Measurements from ENCODE around the gene RALGPS2. TPM values are rescaled to one million over a fixed set of nuclear protein-coding genes. Genes with fewer than 3 reads are reported as not detected.
A peak's percentile ranks its signal among the peaks of the same experiment; 100 is the strongest.

The RALGPS2 gene
- total RNA-seq, 4 donors from 2014 or later = 4.3 to 30.8 (median 16.8) TPM

DNA sequence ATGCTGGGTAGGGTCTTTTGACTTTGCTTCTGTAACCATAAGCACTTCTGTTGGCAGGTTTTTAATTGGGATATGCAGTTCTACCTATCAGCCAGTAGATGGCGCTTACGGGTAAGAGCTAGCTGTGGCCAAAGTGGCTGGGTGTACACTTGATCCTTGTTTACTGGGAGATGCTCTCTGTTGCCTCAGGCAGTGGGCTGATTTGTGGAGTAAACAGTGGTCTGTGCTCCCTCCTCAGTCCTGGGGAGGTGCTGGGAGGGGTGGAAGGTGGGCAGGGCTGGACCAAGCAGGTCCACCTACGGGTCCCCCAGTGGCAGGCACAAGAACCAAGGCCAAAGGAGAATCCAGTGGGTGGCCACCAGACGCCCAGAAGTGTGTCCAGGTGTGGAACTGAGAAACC lies 43.4 kb downstream of the RALGPS2 start:
- H3K4me3 ChIP-seq = no peak overlapping the region
- WGBS, 2 donors = 47 to 62% methylated on average over 4 of the region's 4 CpGs
- H3K9me3 ChIP-seq = peaks cover 0 to 30% (median 4%) of the 10 kb centered on the region in 4 donors
- peaks cover 0 to 6% (median 0%) of the 10 kb centered on the region in 3 donors for H3K36me3 ChIP-seq
- no peaks in the 10 kb centered on the region for H3K27me3 ChIP-seq
- no peaks in the 10 kb centered on the region for H3K4me1 ChIP-seq
- TF ChIP-seq, protein P1, sequence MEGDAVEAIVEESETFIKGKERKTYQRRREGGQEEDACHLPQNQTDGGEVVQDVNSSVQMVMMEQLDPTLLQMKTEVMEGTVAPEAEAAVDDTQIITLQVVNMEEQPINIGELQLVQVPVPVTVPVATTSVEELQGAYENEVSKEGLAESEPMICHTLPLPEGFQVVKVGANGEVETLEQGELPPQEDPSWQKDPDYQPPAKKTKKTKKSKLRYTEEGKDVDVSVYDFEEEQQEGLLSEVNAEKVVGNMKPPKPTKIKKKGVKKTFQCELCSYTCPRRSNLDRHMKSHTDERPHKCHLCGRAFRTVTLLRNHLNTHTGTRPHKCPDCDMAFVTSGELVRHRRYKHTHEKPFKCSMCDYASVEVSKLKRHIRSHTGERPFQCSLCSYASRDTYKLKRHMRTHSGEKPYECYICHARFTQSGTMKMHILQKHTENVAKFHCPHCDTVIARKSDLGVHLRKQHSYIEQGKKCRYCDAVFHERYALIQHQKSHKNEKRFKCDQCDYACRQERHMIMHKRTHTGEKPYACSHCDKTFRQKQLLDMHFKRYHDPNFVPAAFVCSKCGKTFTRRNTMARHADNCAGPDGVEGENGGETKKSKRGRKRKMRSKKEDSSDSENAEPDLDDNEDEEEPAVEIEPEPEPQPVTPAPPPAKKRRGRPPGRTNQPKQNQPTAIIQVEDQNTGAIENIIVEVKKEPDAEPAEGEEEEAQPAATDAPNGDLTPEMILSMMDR (IDR thresholded peaks at IDR 0.05) = peak; percentile 28 to 69 (median 47)
- TF ChIP-seq EP300 (IDR thresholded peaks at IDR 0.05) (no peak), POLR2A (IDR thresholded peaks at IDR 0.05) (no peak)
- no peak overlapping the region for H3K27ac ChIP-seq
- no peak for DNase-seq (ENCODE audit: low spot score in 2 of 2)

- H3K36me3 ChIP-seq = peaks cover 0 to 6% (median 0%) of the 10 kb centered on the region in 3 donors
- peaks cover 0 to 10% (median 0%) of the 10 kb centered on the region in 4 donors for H3K9me3 ChIP-seq
- WGBS, 2 donors = 91 to 92% methylated on average over 5 of the region's 5 CpGs
- H3K4me1 ChIP-seq = no peaks in the 10 kb centered on the region
- H3K27me3 ChIP-seq = no peaks in the 10 kb centered on the region
- TF ChIP-seq, protein P1 (IDR thresholded peaks at IDR 0.05) = no peak
- no peak for TF ChIP-seq EP300 (IDR thresholded peaks at IDR 0.05)
- TF ChIP-seq POLR2A (IDR thresholded peaks at IDR 0.05) = no peak
- H3K27ac ChIP-seq = no peak overlapping the region
- no peak for DNase-seq (ENCODE audit: low spot score in 2 of 2)
- H3K4me3 ChIP-seq = no peak overlapping the region
Observed at GRCh38 chr1:178772952-178773351, 47.9 kb downstream of the RALGPS2 start.

- H3K27ac ChIP-seq = no peak overlapping the region
- H3K27me3 ChIP-seq = no peaks in the 10 kb centered on the region
- H3K4me1 ChIP-seq = no peaks in the 10 kb centered on the region
- peaks cover 0 to 4% (median 0%) of the 10 kb centered on the region in 4 donors for H3K9me3 ChIP-seq
- DNase-seq (ENCODE audit: low spot score in 2 of 2) = no peak
- H3K36me3 ChIP-seq = peaks cover 0 to 3% (median 0%) of the 10 kb centered on the region in 3 donors
- H3K4me3 ChIP-seq = no peak overlapping the region
- TF ChIP-seq POLR2A (IDR thresholded peaks at IDR 0.05) (no peak), EP300 (IDR thresholded peaks at IDR 0.05) (no peak)
- TF ChIP-seq, protein P1 (IDR thresholded peaks at IDR 0.05) = peak in 3 of 5 experiments; percentile 29 to 50 (median 35)
Observed at GRCh38 chr1:178774263-178774662, 49.2 kb downstream of the RALGPS2 start.

GRCh38 chr1:178776553-178776952 lies 51.5 kb downstream of the RALGPS2 start:
- no peak for DNase-seq (ENCODE audit: low spot score in 2 of 2)
- H3K4me1 ChIP-seq = no peaks in the 10 kb centered on the region
- no peaks in the 10 kb centered on the region for H3K27me3 ChIP-seq
- no peaks in the 10 kb centered on the region for H3K9me3 ChIP-seq
- no peak overlapping the region for H3K27ac ChIP-seq
- WGBS, 2 donors = 45 to 54% methylated on average over 2 of the region's 2 CpGs
- no peaks in the 10 kb centered on the region for H3K36me3 ChIP-seq
- TF ChIP-seq POLR2A (IDR thresholded peaks at IDR 0.05) = no peak
- H3K4me3 ChIP-seq = no peak overlapping the region

GRCh38 chr1:178781533-178782330 lies 56.7 kb downstream of the RALGPS2 start:
- WGBS, 2 donors = 94 to 96% methylated on average over 2 of the region's 2 CpGs
- no peak for DNase-seq (ENCODE audit: low spot score in 2 of 2)
- no peaks in the 10 kb centered on the region for H3K27me3 ChIP-seq
- H3K27ac ChIP-seq = no peak overlapping the region
- no peaks in the 10 kb centered on the region for H3K9me3 ChIP-seq
- peaks cover 0 to 3% (median 0%) of the 10 kb centered on the region in 4 donors for H3K4me1 ChIP-seq
- no peaks in the 10 kb centered on the region for H3K36me3 ChIP-seq
- no peak for TF ChIP-seq POLR2A (IDR thresholded peaks at IDR 0.05)
- TF ChIP-seq, protein P1 (IDR thresholded peaks at IDR 0.05) = no peak
- TF ChIP-seq EP300 (IDR thresholded peaks at IDR 0.05) = no peak
- no peak overlapping the region for H3K4me3 ChIP-seq

All from tibial nerve (tissue), 4 donors.